Measurements from ENCODE around the gene PSAPL1. TPM values are rescaled to one million over a fixed set of nuclear protein-coding genes. Genes with fewer than 3 reads are reported as not detected.

PSAPL1 gene, protein sequence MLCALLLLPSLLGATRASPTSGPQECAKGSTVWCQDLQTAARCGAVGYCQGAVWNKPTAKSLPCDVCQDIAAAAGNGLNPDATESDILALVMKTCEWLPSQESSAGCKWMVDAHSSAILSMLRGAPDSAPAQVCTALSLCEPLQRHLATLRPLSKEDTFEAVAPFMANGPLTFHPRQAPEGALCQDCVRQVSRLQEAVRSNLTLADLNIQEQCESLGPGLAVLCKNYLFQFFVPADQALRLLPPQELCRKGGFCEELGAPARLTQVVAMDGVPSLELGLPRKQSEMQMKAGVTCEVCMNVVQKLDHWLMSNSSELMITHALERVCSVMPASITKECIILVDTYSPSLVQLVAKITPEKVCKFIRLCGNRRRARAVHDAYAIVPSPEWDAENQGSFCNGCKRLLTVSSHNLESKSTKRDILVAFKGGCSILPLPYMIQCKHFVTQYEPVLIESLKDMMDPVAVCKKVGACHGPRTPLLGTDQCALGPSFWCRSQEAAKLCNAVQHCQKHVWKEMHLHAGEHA
- total RNA-seq, result not detected

DNA sequence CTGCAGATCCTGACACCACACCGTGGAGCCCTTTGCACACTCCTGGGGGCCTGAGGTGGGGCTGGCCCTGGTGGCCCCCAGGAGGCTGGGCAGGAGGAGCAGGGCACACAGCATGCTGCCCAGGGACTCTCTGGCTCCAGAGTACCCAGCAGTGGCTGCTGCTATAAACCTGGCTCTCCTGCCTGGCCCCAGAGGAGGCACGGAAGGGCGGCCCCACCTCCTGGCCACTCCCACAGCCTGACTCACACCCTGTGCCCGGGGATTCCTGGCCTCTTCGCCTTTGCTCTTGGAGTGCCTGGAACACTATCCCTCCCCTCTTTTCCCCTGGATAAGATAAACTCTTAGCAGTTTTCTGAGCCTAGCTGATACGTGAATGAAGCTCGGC, at the start of gene PSAPL1:
TSS of gene PSAPL1 (minus strand) at position 165 of the 385 bp plus-strand sequence. CDS start at position 114, 51 bp downstream.
- no peak for DNase-seq (ENCODE audit: low read depth in 2 of 3, low spot score in 2 of 3)

DNA sequence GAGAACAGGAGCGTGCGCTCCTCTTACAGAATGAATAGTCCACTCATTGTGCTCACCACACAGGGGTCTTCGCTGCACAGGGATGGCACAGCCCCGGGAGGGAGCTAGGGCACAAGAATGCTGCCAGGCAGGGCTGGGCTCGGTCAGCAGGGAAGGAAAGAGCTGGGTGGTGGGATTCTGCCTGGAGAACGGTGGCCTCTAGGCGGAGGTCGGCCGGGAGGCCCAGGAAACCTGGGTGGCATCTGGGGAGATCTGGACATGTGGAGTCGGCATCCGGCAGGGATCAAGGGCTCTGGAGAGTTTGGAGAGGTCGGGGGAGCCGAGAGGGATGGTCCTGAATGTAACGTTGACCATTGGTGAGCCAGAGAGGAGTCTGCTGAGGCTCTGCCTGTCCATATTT, 46.5 kb upstream of the PSAPL1 start:
- DNase-seq (ENCODE audit: low read depth in 2 of 3, low spot score in 2 of 3), result no peak

DNA sequence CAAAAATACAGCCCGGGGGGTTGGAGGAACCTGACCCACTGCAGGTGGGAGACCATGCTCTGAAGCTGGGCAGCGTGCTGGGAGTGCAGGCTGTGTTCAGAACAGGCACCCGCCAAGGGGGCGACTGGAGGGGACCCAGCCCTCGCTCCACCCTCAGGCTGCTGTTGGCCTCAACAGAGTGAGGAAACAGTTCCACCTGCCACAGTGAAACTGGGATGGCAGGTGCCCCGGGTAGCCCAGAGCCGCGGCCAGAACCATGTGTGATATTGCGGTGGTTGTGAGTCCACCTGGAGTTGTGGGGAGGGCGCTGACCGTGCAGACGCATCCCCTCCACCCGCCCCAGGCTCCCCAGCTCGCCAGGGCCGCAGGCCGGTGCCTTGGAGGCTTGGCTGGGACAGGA, 45.7 kb upstream of the PSAPL1 start:
- DNase-seq (ENCODE audit: low read depth in 2 of 3, low spot score in 2 of 3), result no peak

DNA sequence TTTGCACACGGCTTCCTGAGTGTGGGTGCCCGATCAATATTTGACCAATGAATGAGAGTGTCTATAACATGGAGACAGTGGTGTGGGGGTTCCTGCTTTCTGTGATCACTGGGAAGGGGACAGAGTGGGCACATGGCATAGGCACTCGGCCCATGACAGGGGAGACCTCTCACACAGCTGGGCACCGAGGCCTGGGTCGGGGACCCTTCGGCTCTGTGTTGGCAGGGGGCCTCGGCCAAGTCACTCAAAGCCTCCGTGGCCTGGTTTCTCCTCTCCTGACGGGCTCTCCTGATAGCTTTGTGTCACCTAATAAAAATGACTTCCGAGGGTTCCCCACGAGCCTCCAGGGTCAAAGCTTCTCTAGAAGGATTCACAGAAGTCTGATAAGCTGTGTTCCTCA, 43.9 kb upstream of the PSAPL1 start:
- DNase-seq (ENCODE audit: low read depth in 2 of 3, low spot score in 2 of 3), result no peak

DNA sequence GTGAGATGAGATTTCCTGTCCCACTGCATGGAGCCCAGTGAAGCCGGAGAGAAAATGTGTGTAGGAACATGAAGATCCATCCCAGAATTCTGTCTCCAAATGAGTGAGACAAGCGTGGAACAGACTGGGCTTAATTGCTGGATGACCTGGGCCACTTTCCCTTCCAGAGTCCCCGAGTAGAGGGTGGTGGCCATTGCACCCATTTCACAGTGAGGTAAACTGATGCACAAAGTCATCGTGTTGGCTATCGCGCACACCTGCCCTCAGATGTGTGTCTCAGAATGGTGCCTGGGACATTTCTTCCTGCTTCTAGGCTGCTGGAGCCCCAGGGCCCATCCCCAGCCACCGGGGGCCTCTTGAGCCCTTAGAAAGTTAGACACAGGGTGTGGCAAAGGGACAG, 43.0 kb upstream of the PSAPL1 start:
- no peak for DNase-seq (ENCODE audit: low read depth in 2 of 3, low spot score in 2 of 3)

DNA sequence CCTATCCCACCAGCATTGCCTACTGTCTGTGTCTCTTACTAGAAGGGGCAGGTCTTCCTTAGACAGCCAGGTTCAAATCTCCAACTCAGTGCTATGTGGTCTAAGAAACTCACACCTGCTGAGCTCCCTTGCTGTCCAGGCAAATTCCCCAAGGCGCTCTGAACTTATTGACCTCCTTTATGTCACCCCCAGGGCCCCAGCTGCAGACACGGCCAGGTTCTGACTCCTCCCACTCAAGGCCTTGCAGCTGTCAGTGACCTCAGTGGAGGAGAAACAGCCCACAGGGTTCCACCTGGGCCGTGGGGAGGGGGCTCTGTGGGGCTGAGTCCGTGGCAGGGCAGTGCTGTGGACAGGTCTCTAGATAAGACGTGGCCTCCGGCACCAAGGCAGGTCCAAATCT, 42.1 kb upstream of the PSAPL1 start:
- DNase-seq (ENCODE audit: low read depth in 2 of 3, low spot score in 2 of 3), result no peak

DNA sequence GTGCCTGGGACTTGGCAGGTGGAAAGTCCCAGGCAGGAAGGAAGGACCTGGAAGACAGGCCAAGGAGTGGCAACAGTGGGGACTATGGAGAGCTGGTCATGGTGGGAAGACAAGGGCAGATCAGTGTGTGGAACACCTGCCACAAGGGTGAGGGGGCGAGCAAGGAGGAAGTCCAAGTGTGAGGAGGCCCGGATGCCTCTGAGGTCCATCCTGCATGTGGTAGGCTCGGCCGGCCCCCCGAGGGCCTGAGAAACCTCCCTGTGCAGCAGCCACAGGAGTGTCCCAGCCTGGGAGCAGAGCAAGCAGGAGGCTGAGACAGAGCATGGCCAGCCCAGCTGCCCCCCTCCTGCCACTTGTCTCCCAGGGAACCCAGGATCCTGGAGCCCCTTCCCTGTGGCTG, 40.5 kb upstream of the PSAPL1 start:
- no peak for DNase-seq (ENCODE audit: low read depth in 2 of 3, low spot score in 2 of 3)

DNA sequence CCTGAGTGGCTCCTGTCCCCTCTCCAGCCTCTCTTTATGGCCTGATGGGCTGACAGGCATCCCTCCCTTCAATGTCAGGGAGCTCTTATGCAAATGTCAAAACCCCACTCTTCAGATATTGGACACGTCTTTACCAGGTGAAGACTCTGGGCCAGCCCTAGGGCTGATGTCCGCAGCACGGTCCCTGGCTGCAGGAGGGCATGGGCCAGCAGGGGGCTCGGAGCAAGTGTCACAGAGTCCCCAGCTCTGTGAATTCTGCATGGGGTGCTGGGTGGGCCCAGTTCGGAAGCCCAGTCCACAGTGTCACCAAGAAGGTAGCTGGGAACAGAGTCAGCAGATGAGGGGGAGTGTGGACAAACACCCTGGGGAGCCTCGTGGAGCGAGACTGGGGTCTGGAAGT, 39.6 kb upstream of the PSAPL1 start:
- no peak for DNase-seq (ENCODE audit: low read depth in 2 of 3, low spot score in 2 of 3)

DNA sequence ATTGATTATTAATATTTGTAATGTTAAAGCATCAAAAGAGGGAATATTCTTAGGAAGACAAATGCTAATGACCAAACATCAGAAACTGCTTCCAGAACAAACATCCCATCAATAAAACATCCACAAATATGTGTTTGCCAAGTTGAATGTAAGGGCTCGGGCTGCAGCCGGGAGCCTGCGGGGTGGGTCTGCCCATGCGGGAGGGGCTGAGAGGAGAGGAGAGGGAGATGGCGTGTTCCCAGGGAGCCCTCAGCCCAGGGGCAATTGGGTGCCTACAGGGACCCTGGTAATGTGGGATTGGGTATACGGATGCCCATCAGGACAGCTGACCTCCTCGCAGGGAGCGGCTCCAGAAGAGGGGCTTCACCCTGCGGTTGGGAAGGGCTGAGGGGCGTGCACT, 38.4 kb upstream of the PSAPL1 start:
- no peak for DNase-seq (ENCODE audit: low read depth in 2 of 3, low spot score in 2 of 3)

DNA sequence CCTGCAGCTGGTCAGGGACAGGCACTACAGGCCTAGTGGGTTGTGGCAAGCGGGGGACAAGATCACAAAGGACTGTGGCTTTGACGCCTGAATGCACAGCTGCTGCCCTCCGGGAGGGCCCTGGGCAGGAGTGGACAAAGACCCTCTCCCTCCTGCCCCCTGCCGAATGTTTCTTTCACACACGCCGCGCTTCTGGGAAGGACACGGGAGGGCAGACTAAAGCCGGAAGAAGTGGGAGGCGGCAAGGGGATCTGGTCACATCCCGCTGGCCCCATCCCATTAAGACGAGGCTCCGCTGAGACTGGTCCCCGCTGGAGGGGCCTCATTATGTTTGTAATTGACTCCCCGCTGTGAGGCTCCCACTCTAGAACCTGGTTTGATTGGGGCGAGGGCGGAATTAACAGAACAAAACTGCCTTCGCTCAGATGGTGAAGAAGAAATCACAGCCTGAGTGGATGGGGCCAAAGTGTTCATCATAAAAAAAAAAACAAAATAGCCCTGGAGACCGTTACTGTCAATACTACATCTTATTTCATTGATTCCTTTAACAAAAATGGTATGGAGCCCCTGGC, 37.8 kb upstream of the PSAPL1 start:
- DNase-seq (ENCODE audit: low read depth in 2 of 3, low spot score in 2 of 3), result no peak

DNA sequence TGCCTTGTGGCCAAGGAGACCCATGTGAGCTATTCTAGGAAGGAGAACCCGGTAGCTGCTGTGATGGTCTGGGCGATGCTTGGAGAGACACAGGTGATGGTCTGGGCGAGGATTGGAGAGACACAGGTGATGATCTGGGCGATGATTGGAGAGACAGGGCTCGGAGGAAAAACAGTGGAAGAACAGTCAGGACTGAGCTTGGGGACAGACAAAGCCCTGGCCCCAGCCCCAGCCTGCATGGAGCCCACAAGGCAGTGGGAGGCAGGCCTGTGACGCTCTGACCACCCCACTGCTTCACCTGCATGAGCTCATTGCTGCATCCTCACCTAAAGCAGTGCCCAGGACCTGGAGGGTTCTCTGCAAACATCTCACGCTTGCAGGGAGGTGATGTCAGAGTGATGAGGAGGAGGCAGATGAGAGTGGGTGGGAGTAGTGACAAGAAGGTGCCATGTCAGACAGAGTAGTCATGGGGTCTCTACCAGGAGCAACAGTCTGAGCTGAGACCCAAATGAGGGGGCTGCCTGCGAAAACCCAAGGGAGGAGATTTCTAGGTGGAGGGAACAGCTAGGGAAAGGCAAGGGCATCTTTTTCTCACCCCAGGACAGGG, 35.9 kb upstream of the PSAPL1 start:
- DNase-seq (ENCODE audit: low read depth in 2 of 3, low spot score in 2 of 3), result no peak

DNA sequence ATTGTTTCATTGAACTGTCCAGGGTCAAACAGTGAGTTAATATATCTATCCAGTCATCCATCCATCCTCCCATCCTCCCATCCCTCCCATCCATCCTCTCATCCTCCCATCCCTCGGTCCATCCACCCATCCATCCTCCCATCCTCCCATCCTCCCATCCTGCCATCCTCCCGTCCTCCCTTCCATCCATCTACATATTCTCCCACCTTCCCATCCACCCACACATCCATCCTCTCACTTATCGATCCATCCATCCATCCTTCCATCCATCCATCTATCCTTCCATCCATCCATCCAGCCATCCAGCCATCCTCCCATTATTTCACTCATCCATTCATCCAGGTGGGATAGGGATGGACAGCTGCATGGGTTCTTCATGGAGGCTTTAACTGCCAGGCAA, 35.4 kb upstream of the PSAPL1 start:
- no peak for DNase-seq (ENCODE audit: low read depth in 2 of 3, low spot score in 2 of 3)

DNA sequence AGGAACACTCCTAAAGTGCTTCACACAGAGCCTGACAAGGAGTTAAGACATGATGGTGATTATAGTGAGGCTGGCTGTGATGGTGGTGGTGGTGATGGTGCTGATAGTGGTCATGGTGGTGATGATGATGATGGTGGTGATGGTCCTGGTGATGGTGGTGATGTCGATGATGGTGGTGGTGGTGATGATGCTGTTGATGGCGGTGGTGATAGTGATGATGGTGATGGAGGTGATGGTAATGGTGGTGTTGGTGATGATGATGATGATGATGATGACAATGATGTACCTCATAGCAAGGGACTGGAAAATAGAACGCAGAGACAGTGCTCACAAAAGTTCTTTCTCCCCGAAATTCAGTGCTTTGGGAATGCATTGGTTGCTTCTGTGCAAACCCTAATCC, 34.3 kb upstream of the PSAPL1 start:
- DNase-seq (ENCODE audit: low read depth in 2 of 3, low spot score in 2 of 3), result no peak

DNA sequence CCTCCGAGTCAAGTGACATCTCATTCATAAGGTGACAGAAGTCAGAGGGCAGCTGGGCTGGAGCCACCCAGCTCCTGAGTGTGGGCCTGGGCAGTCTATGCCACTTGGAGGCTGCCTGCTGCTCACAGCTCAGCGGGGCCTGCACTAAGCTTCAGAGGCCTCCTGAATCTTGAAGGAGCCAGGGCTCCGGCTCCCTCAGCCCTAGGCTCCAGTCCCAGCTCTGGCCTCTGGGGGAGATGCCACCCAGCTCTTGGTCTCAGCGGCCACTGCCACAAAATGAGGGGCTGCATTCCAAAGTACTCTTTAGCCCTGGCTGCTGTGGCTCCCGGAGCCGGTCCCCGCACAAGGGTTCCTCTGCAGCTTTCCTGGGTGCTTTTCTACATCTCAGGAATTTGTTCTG, 32.7 kb upstream of the PSAPL1 start:
- no peak for DNase-seq (ENCODE audit: low read depth in 2 of 3, low spot score in 2 of 3)

DNA sequence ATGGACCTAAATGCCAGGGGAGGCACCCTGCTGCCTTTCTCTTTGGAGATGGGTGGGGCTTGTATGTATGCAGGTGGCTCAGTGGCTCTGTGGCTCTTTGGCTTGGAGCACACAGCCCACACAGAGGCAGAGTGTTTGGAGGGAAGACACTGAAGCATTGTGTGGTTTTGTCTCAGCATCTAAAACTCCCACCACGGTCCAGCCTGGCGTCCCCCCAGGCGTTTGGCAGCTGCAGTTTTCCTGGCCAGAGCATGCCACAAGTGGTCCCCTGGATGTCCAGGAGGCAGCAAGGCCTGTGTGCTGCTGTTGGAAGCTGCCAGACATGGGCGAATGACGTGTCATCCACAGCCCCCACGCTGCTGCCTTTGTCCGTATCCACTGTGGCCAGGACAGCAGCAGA, 32.2 kb upstream of the PSAPL1 start:
- no peak for DNase-seq (ENCODE audit: low read depth in 2 of 3, low spot score in 2 of 3)

DNA sequence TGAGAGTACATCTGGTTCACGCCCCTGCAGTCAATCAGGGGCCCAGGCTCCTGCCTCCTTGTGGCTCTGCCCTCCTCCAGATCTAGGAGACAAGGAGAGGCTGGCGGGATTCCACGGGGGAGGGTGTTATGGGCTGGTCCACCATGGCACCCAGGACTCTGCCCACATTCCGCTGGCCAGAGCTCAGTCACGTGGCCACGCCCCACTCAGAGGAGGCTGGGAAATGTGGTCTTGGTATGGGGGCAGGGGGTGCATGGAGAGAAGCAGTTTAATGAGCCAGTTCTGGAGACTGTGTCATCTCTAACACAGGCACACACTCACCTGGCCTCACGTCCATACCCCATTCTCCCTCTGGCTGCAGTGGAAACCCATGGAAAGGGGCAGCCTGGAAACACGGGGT, 31.5 kb upstream of the PSAPL1 start:
- DNase-seq (ENCODE audit: low read depth in 2 of 3, low spot score in 2 of 3), result no peak

DNA sequence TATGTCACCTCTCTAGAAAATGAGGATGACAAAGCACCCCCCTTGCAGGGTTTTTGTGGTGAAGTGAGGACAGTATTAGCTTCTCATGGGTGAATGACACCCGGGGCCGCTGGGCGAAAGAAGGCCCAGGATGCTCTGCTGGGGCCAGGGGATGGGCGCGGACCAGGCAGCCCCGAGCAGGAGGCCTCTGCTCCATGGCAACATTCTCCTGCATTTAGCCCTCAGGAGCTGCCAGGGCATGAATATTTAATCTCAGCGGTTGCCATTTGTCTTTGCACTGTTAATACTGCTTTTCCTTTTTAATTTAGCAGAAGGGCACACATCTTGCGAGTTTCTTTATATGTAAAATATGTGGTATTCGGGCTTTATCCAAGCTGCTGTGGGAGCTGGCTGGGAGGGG, 30.3 kb upstream of the PSAPL1 start:
- no peak for DNase-seq (ENCODE audit: low read depth in 2 of 3, low spot score in 2 of 3)

DNA sequence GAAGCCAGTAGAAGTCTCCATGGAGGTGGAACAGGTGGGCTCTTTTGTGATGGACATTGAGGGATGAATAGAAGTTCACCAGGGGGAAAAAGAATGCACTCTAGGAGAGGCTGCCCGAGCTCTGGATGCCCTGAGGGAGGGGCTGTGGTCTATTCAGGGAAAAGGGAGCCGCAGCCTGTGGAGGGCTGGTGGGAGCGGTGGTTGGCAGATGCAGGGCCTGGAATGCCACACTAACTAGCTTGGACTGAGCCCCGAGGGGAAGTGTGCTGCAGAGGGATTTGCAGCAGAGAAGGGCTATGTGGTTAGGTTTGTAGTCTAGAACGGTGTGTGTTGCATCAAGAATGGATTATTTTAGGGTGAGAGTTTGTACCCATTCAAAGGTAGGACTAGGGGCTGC, 29.5 kb upstream of the PSAPL1 start:
- DNase-seq (ENCODE audit: low read depth in 2 of 3, low spot score in 2 of 3), result no peak

DNA sequence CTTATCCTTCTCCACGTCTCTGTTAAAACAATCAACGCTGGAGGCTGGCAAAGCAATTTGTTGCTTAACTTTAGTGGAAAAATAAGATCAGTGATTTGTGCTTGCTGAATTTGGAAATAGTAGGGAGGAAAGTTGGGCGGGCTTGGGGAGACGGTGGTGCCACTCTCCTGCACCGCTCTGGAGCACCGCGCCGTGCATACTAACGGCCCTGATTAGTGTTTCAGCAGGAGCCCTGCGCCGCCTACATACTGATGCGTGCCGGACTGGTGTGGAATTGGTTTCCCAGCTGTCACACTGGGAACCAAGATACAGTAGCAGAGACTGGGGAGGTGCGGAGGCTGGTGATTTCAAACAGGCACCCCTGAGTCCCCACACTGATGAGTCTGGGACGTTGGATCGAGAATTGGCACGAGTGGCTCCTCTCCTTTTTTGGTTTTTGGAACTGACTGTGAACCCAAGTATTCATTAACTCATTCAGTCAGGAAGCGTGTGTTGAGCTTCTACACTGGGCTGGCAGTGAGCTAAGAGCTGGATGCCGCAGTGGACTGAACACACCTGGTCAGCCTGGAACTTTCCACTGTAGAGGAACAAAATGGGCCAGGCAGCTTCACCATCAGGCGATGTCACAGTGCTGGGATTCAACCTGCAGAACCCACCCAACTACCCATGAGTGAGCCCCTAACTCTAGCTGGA, 29.0 kb upstream of the PSAPL1 start:
- no peak for DNase-seq (ENCODE audit: low read depth in 2 of 3, low spot score in 2 of 3)

DNA sequence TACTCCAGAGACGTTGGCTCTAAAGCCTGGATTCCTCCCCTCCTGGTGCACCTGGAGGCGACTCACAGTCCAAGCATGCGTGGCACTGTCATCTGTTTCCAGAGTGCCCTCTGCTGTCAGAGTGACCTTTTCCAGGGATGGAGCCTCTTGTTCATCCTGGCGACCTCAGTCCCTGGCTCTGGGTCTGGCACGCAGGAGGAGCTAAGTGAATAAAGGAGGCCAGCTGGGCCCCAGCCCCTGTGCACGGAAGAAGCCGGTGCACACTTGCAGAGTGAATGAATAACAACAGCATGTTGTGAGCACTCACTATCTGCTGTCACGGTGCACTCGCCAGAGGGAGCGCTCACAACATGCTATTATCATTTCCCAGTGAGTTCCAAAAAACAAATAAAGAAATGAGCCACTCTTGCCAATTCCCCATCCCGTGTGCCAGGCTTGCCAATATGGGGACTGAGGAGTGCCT, 27.8 kb upstream of the PSAPL1 start:
- DNase-seq (ENCODE audit: low read depth in 2 of 3, low spot score in 2 of 3), result no peak

DNA sequence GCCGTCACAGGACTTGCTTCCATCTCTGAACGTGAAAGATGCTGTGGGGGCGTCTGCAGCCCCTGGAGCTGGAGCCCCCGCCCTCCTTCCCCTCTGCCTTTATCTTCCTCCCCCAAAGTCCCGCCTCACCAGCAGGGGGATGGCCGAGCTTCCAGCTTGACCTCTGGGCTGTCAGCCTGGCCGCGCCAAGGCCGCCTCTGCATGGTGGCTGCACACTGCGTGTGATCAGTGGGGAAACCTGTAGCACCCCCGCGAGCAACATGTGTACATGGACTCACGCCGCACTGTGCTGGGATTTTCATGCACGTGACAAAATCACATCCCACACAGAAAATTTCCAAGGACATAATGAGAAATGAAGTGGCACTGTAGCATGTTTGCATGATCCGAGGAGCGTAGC, 26.5 kb upstream of the PSAPL1 start:
- DNase-seq (ENCODE audit: low read depth in 2 of 3, low spot score in 2 of 3), result no peak
